Measurements from ENCODE around the gene MTCL1. TPM values are rescaled to one million over a fixed set of nuclear protein-coding genes. Genes with fewer than 3 reads are reported as not detected.

MTCL1 gene
- total and polyA plus RNA-seq, 4 donors: 1.3 to 12.4 (median 3.7) TPM

DNA sequence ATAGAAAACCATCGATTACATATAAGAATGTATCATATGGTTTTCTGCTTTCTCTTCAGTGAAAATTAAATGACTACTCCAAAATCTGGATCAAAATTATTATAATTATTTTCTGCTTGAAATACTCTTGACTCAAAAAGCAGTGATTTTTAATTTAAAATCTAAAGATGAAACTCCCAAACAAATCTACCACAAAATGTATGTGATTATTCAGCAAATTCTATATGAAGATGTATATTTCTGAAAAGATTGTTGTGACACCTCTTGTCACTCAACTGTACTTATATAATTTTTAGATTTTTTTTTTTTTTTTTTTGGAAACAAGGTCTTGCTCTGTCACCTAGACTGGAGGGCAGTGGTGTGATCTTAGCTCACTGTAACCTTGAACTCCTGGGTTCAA is 98.6 kb downstream of the MTCL1 start:
- no peak overlapping the region for H3K9ac ChIP-seq (ENCODE audit: insufficient read depth in 1 of 2, low read length in 2 of 2)
- no peaks in the 10 kb centered on the region for H3K27me3 ChIP-seq (ENCODE audit: control insufficient read depth in 3 of 3, insufficient read depth in 3 of 3, low read length in 2 of 3)
- H3K4me3 ChIP-seq: no peak overlapping the region
- DNase-seq (no peak), ATAC-seq (ENCODE audit: insufficient read depth, low FRiP score) (no peak)
- no peaks in the 10 kb centered on the region for H3K9me3 ChIP-seq (ENCODE audit: control insufficient read depth in 4 of 4, insufficient read depth in 3 of 4, low read length in 3 of 4)
- no peaks in the 10 kb centered on the region for H3K36me3 ChIP-seq (ENCODE audit: control insufficient read depth in 4 of 4, insufficient read depth in 4 of 4, low read length in 4 of 4)
- H3K27ac ChIP-seq (ENCODE audit: low read depth in 1 of 2, low read length in 1 of 2): no peak overlapping the region
- WGBS, 2 donors: 93 to 96% methylated on average over 1 of the region's 1 CpG
- no peak for TF ChIP-seq CTCF (IDR thresholded peaks at IDR 0.05; ENCODE audit: control extremely low read depth, extremely low read depth)
- peaks cover 0 to 15% (median 0%) of the 10 kb centered on the region in 5 donors for H3K4me1 ChIP-seq (ENCODE audit: control insufficient read depth in 5 of 5, insufficient read depth in 5 of 5, low read length in 5 of 5)

GRCh38 chr18:8805552-8805951 is 100.2 kb downstream of the MTCL1 start:
- WGBS, 2 donors: 95 to 97% methylated on average over 4 of the region's 4 CpGs
- DNase-seq (no peak), ATAC-seq (ENCODE audit: insufficient read depth, low FRiP score) (no peak)
- no peak for TF ChIP-seq CTCF (IDR thresholded peaks at IDR 0.05; ENCODE audit: control extremely low read depth, extremely low read depth)
- H3K9me3 ChIP-seq (ENCODE audit: control insufficient read depth in 4 of 4, insufficient read depth in 3 of 4, low read length in 3 of 4): no peaks in the 10 kb centered on the region
- H3K27me3 ChIP-seq (ENCODE audit: control insufficient read depth in 3 of 3, insufficient read depth in 3 of 3, low read length in 2 of 3): no peaks in the 10 kb centered on the region
- H3K36me3 ChIP-seq (ENCODE audit: control insufficient read depth in 4 of 4, insufficient read depth in 4 of 4, low read length in 4 of 4): no peaks in the 10 kb centered on the region
- no peak overlapping the region for H3K27ac ChIP-seq (ENCODE audit: low read depth in 1 of 2, low read length in 1 of 2)
- H3K4me1 ChIP-seq (ENCODE audit: control insufficient read depth in 5 of 5, insufficient read depth in 5 of 5, low read length in 5 of 5): peaks cover 0 to 4% (median 0%) of the 10 kb centered on the region in 5 donors
- no peak overlapping the region for H3K4me3 ChIP-seq
- no peak overlapping the region for H3K9ac ChIP-seq (ENCODE audit: insufficient read depth in 1 of 2, low read length in 2 of 2)

DNA sequence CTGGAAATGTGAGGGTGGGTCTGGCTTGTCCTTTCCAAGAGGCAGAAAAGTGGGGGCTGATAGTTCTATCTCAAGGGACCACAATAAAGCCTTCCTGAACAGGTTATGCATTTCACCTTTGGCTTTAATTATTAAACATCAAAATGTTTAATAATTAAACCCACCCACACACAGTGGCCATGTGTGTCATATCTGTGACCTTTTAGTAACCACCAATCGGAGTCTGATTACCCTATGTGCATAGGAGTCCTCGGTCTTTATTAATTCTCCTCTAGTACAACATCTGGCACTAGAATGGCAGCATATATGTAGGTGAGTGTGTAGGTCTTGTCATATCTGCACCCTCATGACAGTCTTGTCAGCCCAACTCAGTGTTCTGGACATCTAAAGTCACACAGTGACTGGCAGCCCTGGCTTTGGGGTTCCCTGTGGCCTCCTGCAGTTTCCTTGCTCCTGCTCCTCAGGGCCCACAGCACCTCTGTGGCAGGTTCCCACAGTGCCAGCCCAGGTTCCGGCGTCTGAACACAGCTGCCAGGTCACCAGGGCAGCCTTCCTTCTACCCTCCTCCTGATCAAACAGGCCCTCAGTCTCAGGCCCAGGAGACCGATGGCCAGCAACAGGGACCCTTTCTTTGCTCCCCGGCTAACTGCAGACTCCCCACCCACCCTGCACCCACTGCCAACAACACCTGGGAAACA is 100.9 kb downstream of the MTCL1 start:
- no peak overlapping the region for H3K27ac ChIP-seq (ENCODE audit: low read depth in 1 of 2, low read length in 1 of 2)
- 94 to 95% methylated on average over 6 of the region's 6 CpGs for WGBS, 2 donors
- no peak for ATAC-seq (ENCODE audit: insufficient read depth, low FRiP score)

More for the DNA sequence above, 100.9 kb downstream of the MTCL1 start:
- TF ChIP-seq CTCF (IDR thresholded peaks at IDR 0.05; ENCODE audit: control extremely low read depth, extremely low read depth): no peak
- Histone ChIP-seq H3K27me3 (ENCODE audit: control insufficient read depth in 3 of 3, insufficient read depth in 3 of 3, low read length in 2 of 3) (no peaks in the 10 kb centered on the region), H3K4me1 (ENCODE audit: control insufficient read depth in 5 of 5, insufficient read depth in 5 of 5, low read length in 5 of 5) (no peaks in the 10 kb centered on the region), H3K4me3 (no peak overlapping the region), H3K9me3 (ENCODE audit: control insufficient read depth in 4 of 4, insufficient read depth in 3 of 4, low read length in 3 of 4) (no peaks in the 10 kb centered on the region), H3K36me3 (ENCODE audit: control insufficient read depth in 4 of 4, insufficient read depth in 4 of 4, low read length in 4 of 4) (no peaks in the 10 kb centered on the region), H3K9ac (ENCODE audit: insufficient read depth in 1 of 2, low read length in 2 of 2) (no peak overlapping the region)
- no peak for DNase-seq

Measured in lung (tissue), 12 donors.